Skeletal muscle satellite cell (primary cell): ENCODE results near the gene GRB2.
"Not testable (repeated sequence)": the region's sequence is repeated elsewhere in the genome, so short reads cannot be mapped to it uniquely, and the experiment has no call there.

ENCODE experiments used
- H3K27me3 ChIP-seq: 2 replicates; pipeline ENCODE4 v1.7.0; 2013; ENCODE audit warnings: low read length; ENCODE audit not compliant: control insufficient read depth, insufficient read depth
- H3K36me3 ChIP-seq: 2 replicates; pipeline ENCODE4 v1.7.0; 2013; ENCODE audit warnings: mild to moderate bottlenecking, control low read depth, low read length; ENCODE audit not compliant: insufficient read depth
- H3K4me1 ChIP-seq: 2 replicates; pipeline ENCODE4 v1.7.0; 2013; ENCODE audit warnings: low read length; ENCODE audit not compliant: control insufficient read depth, insufficient read depth
- H3K4me2 ChIP-seq: 2 replicates; pipeline ENCODE4 v1.7.0; 2013; ENCODE audit warnings: mild to moderate bottlenecking, low read length
- H3K4me3 ChIP-seq: 2 replicates; pipeline ENCODE4 v1.7.0; 2013; ENCODE audit warnings: low read length
- H3K9ac ChIP-seq: 2 replicates; pipeline ENCODE4 v1.7.0; 2013; ENCODE audit warnings: mild to moderate bottlenecking, low read depth, low read length, moderate library complexity
- H3K9me3 ChIP-seq: replicated peaks from 2 replicates; pipeline ENCODE4 v1.7.0; 2013; ENCODE audit warnings: mild to moderate bottlenecking, control low read depth, low read length

The GRB2 gene

DNA sequence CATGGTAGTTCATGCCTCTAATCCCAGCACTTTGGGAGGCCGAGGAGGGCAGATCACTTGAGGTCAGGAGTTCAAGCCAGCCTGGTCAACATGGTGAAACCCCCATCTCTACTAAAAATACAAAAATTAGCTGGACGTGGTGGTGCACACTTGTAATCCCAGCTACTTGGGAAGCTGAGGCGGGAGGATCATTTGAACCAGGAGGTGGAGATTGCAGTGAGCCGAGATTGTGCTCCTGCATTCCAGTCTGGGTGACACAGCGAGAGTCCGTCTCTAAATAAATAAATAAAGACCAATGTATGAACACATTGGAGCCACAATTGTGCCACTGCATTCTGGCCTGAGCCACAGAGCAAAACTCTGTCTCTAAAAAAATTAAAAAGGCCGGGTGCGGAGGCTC is 31.9 kb upstream of the GRB2 start:
- H3K27me3 ChIP-seq, H3K9ac ChIP-seq, H3K36me3 ChIP-seq, H3K9me3 ChIP-seq, H3K4me2 ChIP-seq, H3K4me1 ChIP-seq, H3K4me3 ChIP-seq: not testable (repeated sequence)

DNA sequence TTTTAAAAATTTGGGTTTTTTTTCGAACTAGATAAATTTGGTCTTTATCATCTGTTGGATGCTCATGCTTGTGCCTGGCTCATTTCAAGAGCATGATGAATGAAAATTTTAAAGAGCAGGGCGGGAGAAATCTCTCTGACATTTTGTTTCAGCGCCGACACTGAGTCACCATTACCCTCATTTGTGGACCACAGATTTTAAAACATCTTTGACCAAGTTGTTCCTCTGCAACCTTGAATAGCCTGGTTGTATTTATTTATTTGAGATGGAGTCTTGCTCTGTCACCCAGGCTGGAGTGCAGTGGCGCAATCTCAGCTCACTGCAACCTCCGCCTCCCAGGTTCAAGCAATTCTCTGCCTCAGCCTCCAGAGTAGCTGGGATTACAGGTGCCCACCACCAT is 29.0 kb upstream of the GRB2 start:
- H3K4me2 ChIP-seq, H3K27me3 ChIP-seq, H3K9me3 ChIP-seq, H3K4me3 ChIP-seq, H3K36me3 ChIP-seq, H3K9ac ChIP-seq: not testable (repeated sequence)
- peaks cover 13% of the 10 kb centered on the region for H3K4me1 ChIP-seq

DNA sequence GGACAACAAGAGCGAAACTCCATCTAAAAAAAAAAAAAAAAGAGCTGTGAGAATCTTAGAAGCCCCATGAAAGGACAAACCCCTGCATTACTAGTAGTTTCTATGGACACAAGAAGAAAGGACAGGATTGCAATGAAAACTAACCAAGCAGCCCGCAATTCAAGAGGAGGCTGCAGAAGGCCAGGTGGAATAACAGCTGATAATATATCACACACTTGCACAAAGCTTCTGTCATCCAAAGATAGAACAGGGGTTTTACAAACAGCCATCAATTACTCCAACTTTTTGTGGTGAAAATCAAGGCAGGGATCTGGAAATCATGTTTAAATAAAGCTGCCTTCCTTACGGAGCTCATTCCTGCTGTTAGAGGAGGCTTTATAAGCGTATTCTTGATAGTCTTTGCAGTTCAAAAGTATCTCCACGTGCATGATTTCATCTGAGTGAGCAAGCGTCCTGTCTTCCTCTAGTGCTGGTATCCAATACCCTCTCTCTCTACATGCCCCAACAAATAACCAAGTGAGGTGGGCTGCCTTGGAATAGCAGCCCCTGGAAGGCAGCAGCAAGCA is 27.8 kb upstream of the GRB2 start:
- peaks cover 5% of the 10 kb centered on the region for H3K27me3 ChIP-seq
- H3K36me3 ChIP-seq: no peaks in the 10 kb centered on the region
- no peak overlapping the region for H3K4me3 ChIP-seq
- no peak overlapping the region for H3K4me2 ChIP-seq
- peaks cover 23% of the 10 kb centered on the region for H3K4me1 ChIP-seq
- no peak overlapping the region for H3K9ac ChIP-seq
- H3K9me3 ChIP-seq: no peaks in the 10 kb centered on the region

DNA sequence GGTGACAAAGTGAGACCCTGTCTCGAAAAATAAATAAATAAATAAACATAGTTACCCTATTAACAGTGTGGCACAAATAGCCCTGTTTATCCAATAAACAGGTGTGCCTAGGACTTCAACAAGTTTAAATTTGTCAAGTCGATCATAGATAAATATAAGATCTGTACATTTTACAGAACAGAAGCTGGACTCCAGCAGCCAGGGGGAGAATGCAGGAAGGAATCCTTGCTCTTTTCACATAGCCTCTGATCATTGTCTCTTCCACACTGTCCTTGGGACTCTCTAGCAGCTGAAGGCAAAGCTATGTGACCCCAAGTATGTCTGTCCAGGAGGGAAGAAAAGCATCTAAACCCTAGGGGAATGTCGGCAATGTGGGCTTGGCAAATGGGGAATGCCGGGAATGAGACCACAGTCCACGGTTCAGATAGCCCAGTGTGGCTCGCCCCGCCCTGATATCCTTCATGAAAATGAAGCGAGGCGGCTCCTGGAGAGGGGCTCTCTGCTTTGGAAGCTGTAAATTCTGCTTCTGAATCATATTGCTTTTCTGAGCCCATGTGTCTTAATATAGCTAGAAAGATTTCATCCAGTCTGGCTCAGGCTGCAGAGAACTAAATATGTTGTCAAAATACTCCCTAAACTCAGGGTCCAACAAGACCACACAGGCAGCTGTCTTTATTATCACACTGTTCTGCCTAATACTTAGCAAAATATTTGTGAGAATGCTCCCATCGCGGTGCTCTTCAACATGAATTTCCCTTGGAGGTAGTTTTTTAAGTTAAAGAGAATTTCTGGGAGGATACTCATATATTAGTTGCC is 24.9 kb upstream of the GRB2 start:
- Histone ChIP-seq H3K36me3 (no peaks in the 10 kb centered on the region), H3K4me2 (peak overlapping the region; percentile 38), H3K9ac (peak overlapping the region; percentile 58), H3K9me3 (no peaks in the 10 kb centered on the region), H3K27me3 (peaks cover 5% of the 10 kb centered on the region), H3K4me1 (peaks cover 26% of the 10 kb centered on the region), H3K4me3 (peak overlapping the region; percentile 14)

DNA sequence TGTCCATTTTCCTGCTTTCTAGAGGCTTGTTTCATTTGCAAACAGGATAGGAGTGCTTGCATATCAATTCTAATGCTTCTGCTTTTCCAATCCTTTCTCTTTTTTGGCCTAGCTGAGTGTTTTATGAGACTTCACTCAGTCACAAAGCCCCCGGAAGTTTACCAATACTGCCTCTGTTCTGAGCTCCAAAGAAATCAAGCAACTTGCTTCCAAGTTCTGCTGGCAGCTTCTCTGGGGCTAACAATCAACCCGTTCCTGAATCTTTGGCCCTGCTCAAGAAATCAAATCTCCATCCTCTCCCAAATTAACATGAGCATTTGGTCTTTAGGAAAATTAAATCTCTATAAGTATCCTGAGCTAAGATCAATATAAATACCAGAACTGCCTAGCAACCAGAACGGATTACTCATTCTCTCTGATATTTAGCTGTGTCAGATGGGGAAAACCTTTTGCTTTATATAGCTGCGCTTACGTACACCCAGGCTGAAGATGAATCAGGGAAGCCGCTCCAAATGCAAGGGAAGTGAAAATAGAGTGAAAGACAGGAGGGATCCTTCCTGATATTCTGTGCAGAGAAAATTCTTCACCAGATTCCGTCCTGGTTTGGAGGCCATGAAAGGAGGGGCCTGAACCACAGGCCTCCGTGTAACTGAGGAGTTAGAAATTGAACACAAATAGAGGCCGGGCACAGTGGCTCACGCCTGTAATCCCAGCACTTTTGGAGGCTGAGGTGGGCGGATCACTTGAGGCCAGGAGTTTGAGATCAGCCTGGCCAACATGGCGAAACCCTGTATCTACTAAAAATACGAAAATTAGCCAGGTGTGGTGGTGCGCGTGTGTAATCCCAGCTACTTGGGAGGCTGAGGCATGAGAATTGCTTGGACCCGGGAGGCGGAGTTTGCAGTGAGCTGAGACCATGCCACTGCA is 23.3 kb upstream of the GRB2 start:
- H3K9me3 ChIP-seq: no peaks in the 10 kb centered on the region
- H3K4me3 ChIP-seq: peak overlapping the region; percentile 8
- H3K9ac ChIP-seq: peak overlapping the region; percentile 61
- H3K27me3 ChIP-seq: peaks cover 5% of the 10 kb centered on the region
- H3K36me3 ChIP-seq: no peaks in the 10 kb centered on the region
- H3K4me2 ChIP-seq: peak overlapping the region; percentile 51
- peaks cover 26% of the 10 kb centered on the region for H3K4me1 ChIP-seq

DNA sequence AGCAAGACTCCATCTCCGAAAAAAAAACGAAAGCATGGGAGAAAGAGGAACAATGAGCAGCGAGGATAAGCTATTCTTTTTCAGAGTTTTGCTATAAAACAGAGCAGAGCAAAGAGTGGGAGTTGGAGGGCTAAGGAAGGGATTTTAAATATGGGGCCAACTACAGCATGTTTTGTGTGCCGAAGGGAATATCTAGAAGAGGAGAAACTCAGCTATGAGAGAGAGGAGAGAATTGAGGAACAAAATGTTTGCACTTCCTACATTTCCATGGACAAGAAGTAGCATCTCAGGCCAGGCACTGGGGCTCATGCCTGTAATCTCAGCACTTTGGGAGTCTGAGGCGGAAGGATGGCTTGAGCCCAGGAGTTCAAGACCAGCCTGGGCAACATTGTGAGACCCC is 13.1 kb upstream of the GRB2 start:
- H3K36me3 ChIP-seq: no peaks in the 10 kb centered on the region
- no peaks in the 10 kb centered on the region for H3K9me3 ChIP-seq
- no peak overlapping the region for H3K4me2 ChIP-seq
- H3K27me3 ChIP-seq: peaks cover 19% of the 10 kb centered on the region
- no peak overlapping the region for H3K4me3 ChIP-seq
- H3K4me1 ChIP-seq: no peaks in the 10 kb centered on the region
- H3K9ac ChIP-seq: no peak overlapping the region

DNA sequence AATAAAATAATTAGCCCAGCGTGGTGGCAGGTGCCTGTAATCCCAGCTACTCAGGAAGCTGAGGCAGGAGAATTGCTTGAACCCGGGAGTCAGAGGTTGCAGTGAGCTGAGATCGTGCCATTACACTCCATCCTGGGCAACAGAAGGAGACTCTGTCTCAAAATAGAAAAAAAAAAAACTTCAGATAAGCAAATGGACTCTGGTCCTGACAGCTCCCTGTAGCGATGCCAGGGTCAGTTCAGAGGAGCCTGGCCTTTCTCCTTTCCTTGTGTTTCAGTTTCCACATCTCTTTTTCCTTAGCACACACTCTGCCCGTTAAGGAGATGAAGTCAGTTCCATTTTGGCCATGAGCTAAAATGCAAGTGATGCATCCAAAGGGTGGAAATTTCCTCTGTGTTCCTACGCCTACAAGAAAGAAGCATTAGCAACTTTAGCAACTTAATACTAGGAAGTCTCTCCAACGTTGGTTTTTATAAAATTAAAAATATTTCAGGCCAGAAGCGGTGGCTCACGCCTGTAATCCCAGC is 11.6 kb upstream of the GRB2 start:
- Histone ChIP-seq H3K4me1 (no peaks in the 10 kb centered on the region), H3K9ac (no peak overlapping the region), H3K36me3 (no peaks in the 10 kb centered on the region), H3K4me2 (no peak overlapping the region), H3K4me3 (no peak overlapping the region), H3K27me3 (peaks cover 19% of the 10 kb centered on the region), H3K9me3 (no peaks in the 10 kb centered on the region)

DNA sequence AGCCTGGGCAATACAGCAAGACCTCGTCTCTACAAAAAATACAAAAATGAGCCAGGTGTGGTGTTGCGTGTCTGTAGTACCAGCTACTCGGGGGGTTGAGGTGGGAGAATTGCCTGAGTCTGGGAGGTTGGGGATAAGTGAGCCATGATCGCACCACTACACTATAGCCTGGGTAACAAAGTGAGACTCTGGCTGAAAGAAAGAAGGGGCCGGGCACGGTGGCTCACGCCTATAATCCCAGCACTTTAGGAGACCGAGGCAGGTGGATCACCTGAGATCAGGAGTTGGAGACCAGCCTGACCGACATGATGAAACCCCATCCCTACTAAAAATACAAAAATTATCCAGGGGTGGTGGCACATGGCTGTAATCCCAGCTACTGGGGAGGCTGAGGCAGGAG is 10.5 kb upstream of the GRB2 start:
- Histone ChIP-seq H3K36me3 (no peaks in the 10 kb centered on the region), H3K9me3 (no peaks in the 10 kb centered on the region), H3K4me3 (no peak overlapping the region), H3K27me3 (peaks cover 19% of the 10 kb centered on the region), H3K4me2 (no peak overlapping the region), H3K4me1 (no peaks in the 10 kb centered on the region), H3K9ac (no peak overlapping the region)

DNA sequence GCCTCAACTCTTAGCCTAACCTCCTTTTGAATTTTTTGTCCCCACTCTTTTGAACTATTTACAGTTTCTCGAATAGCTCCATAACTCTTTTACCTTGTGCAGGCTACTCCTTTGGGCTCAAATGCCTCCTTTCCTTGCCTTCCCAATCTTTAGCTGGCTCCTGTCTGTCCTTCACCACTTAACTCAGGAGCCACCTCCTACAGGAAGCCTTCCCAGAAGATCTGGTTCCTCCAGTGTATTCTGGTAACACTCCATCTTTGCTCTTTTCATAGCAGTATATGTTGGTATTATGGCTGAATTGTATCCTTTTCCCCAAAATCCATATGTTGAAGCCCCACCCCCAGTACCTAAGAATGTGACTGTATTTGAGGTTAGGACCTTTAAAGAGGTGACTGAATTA is 9.0 kb upstream of the GRB2 start:
- H3K9ac ChIP-seq: no peak overlapping the region
- no peak overlapping the region for H3K4me3 ChIP-seq
- H3K36me3 ChIP-seq: no peaks in the 10 kb centered on the region
- H3K4me1 ChIP-seq: no peaks in the 10 kb centered on the region
- H3K9me3 ChIP-seq: no peaks in the 10 kb centered on the region
- peaks cover 22% of the 10 kb centered on the region for H3K27me3 ChIP-seq
- no peak overlapping the region for H3K4me2 ChIP-seq

DNA sequence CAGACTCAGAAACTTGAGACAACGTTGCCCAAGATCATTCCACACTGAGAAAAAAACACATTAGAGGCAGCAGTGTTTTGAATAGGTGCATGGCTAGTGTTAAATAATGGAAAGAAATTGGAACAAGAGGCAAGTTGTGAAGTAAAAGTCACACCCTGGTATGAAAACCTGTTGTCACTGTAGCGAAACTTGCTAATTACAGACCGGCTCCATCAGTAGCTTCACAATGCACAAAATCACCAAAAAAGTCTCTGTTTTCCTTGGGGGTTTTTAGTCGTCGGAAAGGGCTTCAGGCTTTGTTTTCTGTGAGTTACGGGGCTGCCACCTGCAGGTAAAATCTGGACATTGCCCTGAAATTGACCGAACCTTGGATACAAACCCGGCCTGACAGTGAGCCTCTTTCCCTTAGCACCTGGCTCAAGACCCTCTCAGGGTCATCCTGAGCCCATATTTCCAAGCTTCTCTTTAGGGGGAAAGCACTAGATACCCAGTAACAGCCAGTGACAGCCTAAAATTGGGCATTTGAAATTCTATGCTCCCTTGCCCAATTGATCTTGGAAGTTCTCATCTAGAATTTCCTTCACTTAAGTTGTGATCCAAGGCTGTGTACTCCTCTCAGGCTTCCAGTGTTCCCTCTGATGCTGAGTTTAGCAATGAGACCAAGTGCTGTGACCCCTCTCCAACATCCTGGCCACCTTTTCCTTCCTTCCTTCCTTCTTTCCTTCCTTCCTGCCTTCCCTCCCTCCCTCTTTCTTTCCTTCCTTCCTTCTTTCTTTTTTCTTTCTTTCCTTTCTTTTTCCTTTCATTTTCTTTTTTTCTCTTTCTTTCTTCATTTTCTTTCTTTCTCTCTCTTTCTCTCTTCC is 7.2 kb upstream of the GRB2 start:
- H3K4me3 ChIP-seq: peak overlapping the region; percentile 53

More for the DNA sequence above, 7.2 kb upstream of the GRB2 start:
- Histone ChIP-seq H3K27me3 (peaks cover 15% of the 10 kb centered on the region), H3K9ac (no peak overlapping the region), H3K4me1 (no peaks in the 10 kb centered on the region), H3K36me3 (no peaks in the 10 kb centered on the region), H3K4me2 (peak overlapping the region; percentile 73), H3K9me3 (no peaks in the 10 kb centered on the region)
